Ramos (cell line): ENCODE measurements around the gene EVI5L.

Experiments used
- in situ Hi-C: fragments of 300-500 bp; cut with MboI; formaldehyde crosslinking; loops from one replicate; pipeline ENCODE4 v1.14.3; 2022; ENCODE audit warnings: low sequenced_read_pairs; ENCODE audit not compliant: unreplicated experiment

The EVI5L gene

GRCh38 chr19:7869910-7870511 lies 40.0 kb downstream of the EVI5L start:
- in situ Hi-C loops: no loop called here

GRCh38 chr19:7870571-7871436 lies 40.8 kb downstream of the EVI5L start:
- in situ Hi-C loops: no loop called here

- in situ Hi-C loops: no loop called here
These were observed 41.7 kb downstream of the EVI5L start for GRCh38 chr19:7871437-7872305.

DNA sequence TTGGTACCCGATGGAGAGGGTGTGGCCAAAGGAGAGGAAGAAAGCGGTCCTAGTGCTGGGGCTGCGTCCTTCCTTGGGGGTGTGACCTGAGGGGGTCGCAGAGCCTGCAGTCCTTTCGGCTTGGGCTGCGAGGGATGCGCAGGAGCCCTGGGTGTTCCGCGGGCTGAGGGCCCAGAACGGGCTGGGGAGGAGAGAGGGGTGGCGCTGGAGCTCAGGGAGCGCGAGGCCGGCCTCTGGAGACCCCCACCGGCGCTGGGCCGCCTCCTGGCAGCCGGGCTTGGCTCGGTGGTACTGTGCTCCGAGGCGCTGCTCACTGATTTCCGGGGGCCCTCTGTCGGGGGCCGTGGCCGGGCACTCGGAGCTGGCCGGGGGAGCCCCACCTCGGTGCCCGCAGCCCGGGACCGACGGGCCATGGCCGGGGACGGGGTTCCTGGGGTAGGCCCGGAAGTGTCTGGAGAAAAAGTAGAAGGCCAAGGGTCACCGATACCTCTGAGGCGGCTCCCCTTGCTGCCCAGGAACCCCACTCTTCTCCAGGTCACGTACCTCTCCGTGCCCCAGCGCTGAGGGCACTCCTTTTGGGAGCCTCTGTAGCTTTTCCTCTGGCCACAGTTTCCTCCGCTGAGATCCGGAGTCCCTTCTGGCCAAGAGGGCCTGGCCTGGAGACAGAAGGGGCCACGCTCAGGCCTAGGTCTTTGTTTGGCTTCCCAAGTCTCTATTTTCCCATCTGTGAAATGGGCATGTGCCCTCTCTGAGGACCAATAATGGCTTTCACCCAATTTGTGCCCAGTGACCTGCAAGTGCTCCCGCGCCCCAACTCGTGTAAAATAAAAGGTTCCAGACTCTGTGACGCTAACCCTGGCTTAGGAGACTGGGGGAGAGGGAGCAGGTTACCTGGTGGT lies 42.5 kb downstream of the EVI5L start:
- in situ Hi-C loops: no loop called here

GRCh38 chr19:7873304-7874075 lies 43.5 kb downstream of the EVI5L start:
- in situ Hi-C loops: no loop called here

DNA sequence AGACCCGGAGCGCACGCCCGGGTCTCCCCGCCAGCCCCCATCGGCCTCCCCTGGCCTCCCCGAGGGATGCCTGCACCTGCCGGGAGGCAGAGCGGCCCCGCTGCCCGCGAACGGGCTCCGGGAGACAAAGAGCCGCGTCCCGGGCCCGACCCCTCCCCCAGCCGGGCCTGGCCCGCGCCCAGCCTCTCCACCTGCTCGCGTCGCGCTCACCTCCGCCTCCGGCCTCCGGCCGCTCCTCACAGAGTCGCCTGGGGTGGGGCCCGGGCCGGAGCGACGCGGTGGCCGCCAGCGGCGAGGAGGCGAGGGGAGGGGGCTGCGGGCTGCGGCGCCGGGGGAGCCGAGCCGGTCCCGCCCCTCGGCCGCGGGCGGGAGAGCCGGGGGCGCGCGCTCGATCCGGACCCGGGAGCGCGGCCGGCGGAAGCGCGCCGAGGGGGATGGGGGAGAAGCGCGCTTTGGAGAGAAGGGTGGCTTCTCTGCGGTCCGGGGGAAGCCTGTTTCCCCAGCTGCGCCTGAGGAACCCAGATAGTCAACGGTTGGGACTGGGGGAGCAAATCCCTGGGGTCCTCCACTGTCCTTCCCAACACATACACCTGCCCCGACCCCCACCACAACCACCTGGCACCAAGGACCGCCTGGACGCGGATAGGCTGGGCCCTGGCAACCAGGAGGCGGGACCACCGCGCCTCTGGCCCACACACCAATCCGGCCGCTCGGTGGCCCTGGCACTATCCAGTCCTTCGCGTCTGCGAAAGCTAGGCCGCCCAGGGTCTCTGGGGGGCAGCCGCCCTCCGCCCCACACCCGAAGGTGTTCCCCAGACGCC lies 44.3 kb downstream of the EVI5L start, which contains the start of gene PRR36:
Gene PRR36, minus strand, starts transcription at position 315 of the 821 bp plus-strand sequence. CDS start 701 bp downstream, outside the sequence.
- in situ Hi-C loops: no loop called here

DNA sequence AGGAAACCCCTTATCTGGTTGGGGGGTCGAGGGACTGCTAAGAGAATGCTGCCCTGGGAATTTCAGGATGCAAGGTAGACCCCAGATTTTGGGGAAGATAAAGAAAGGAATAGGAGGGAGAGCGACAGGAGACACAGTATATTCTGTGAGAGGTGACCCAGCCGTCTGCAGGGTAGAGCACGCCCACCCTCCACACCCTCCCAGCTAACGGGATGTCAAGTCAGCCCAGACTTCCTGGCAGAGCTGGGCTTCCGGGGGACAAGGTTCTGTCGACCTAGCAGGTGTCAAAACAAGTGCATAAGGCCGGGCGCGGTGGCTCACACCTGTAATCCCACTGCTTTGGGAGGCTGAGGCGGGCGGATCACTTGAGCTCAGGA lies 44.9 kb downstream of the EVI5L start:
- in situ Hi-C loops: no loop called here

- in situ Hi-C loops: no loop called here
These were observed 47.3 kb downstream of the EVI5L start for GRCh38 chr19:7877249-7877836.

DNA sequence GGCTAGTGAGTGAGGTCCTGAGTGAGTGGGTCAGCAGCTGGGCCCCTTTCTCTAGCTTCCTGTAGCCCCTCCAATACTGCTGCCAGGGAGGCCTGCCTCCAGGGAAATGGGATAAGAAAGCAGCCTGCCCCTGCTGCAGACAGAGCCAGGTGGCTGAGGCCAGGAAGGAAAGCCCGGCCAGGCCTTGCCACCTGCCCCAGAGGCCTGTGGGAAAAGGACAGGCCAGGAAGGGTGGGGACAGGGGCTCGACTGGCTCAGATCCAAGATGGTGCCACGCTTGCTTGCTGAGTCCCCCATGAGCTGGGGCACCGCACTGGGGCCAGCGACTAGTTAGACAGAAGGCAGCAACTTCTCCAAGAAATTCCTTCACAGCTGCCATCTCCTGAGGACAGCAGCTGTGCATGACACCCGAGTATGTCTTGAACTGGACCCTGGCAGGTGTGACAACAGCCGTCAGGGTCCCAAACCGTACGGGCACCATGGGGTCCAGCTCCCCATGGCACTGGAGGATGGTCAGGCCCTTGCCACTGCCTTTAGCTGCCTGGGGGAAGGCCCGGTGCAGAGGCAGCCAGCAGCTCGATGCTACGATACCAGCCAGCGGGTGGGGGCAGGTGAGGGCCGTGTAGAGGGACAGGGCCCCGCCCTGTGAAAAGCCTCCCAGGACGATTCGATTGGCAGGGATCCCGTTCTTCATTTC lies 49.2 kb downstream of the EVI5L start:
- in situ Hi-C loops: no loop called here

DNA sequence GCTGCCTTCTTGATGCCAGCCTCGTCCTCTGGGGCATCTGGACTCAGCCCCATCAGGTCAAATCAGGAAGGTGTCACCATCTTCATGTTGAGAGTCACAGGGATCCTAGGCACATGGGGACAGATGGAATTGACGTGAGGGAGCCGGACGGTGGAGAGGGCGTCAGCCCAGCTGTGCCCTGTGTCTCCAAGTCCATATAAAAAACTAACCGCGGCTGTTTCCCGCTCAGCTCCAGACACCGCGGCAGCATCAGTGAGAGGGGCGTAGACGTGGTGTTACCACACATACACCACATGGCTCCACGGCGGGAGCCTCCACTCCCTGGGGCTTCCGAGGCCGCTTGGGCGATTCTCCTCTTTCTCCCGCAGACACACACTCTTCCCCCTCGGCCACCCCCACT lies 49.8 kb downstream of the EVI5L start:
- in situ Hi-C loops: no loop called here

GRCh38 chr19:7881910-7882309 lies 51.9 kb downstream of the EVI5L start:
- in situ Hi-C loops: no loop called here

DNA sequence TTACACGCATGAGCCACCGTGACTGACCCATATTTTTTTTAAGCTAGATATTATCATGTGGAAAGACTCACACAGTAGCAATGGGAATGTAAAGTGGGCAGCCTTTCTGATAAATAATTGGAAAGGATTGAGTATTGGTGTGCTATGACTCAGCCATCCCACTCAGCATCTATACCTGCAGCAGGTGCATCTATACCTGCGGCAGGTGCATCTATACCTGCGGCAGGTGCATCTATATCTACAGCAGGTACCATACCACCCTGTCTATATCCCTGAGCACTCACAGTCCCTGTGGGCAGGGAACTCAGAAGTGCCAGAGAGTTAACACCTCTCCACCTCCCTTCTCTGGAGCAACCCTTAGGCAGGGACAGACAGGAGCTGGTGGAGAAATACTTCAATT lies 53.1 kb downstream of the EVI5L start:
- in situ Hi-C loops: no loop called here

DNA sequence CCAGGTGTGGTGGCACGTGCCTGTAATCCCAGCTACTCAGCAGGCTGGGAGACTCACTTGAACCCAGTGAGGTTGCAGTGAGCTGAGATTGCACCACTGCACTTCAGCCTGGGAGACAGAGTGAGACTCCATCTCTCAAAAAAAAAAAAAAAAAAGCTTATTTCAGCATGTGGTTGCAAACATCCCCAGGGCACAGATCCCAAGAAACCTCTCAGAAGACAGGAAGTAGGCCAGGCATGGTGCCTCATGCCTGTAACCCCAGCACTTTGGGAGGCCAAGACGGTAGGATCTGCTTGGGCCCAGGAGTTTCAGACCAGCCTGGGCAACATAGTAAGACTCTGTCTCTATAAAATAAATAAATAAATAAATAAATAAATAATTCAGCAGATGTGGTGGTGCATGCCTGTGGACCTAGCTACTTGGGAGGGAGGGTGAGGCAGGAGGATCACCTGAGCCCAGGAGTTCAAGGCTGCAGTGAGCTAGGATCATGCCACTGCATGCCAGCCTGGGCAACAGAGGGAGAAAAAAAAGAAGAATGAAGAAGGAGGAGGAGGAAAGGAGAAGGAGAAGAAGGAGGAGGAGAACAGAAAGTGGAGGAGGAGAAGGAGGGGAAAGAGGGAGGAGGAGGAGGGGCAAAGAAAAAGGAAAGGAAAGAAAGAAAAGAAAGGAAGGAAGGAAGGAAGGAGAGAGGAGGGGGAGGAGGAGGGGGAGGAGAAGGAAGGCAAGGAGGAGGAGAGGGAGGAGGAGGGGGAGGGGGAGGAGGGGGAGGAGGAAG lies 54.0 kb downstream of the EVI5L start:
- in situ Hi-C loops: no loop called here

GRCh38 chr19:7885818-7886217 lies 55.8 kb downstream of the EVI5L start:
- in situ Hi-C loops: no loop called here

DNA sequence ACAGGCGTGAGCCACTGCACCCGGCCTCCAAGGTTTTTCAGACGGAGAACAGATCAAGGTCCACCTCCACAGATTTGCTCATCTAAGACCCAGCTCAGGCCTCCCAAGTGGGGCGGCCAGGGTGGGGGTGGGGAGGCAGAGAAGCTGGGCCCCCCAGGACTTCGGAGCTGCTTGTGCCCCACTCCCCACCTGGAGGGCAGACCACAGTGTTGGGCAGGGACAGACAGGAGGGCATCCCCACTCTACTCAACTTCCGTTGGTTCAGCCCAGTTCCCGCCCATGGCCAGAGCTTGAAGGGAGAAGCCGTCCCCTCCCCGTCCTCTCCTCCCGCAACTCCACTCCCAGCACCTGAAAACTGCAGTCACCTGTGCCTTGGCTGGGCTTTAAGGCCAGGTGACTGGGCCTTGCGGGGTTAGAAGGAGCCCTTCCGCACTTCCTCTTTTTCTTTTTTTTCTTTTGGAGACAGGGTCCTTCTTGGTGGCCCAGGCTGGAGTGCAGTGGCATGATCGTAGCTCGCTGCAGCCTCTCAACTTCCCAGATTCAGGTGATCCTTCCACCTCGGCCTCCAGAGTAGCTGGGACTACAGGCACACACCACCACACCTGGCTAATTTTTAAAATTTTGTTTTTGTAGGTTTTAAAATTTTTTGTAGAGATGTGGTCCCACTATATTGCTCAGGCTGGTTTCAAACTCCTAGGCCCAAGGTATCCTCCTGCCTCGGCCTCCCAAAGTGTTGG lies 57.6 kb downstream of the EVI5L start:
- in situ Hi-C loops: no loop called here
